MM.1S (cell line): Measurements from ENCODE around the gene DMPK.

Experiments used
- DNase-seq: peaks from one replicate; pipeline ENCODE4 v3.0.0-alpha.2; 2015
- H2AFZ ChIP-seq: fragments of 300-600 bp; sonication (generic); 2 replicates; pipeline ENCODE4 v1.6.0; 2016; ENCODE audit warnings: antibody characterized with exemption, low read length
- H3F3A ChIP-seq: fragments of 300-600 bp; sonication (generic); 2 replicates; pipeline ENCODE4 v1.6.1; 2016; ENCODE audit warnings: mild to moderate bottlenecking, antibody characterized with exemption, low read length, moderate library complexity, mixed read lengths; ENCODE audit not compliant: insufficient read depth
- H3K27ac ChIP-seq: fragments of 300-600 bp; sonication (generic); 2 replicates; pipeline ENCODE4 v1.5.1; 2016; ENCODE audit warnings: mild to moderate bottlenecking, low read length
- H3K27me3 ChIP-seq: fragments of 300-600 bp; sonication (generic); replicated peaks from 2 replicates; pipeline ENCODE4 v1.6.0; 2016; ENCODE audit warnings: low read length; ENCODE audit not compliant: insufficient read depth
- H3K36me3 ChIP-seq: fragments of 300-600 bp; sonication (generic); replicated peaks from 2 replicates; pipeline ENCODE4 v1.6.1; 2016; ENCODE audit warnings: mild to moderate bottlenecking, low read length, mixed read lengths; ENCODE audit not compliant: insufficient read depth
- H3K4me1 ChIP-seq: fragments of 300-600 bp; sonication (generic); 2 replicates; pipeline ENCODE4 v1.6.1; 2016; ENCODE audit warnings: low read length, mixed read lengths
- H3K4me2 ChIP-seq: fragments of 300-600 bp; sonication (generic); 2 replicates; pipeline ENCODE4 v1.6.0; 2016; ENCODE audit warnings: low read depth, low read length
- H3K4me3 ChIP-seq: fragments of 300-600 bp; sonication (generic); 2 replicates; pipeline ENCODE4 v1.5.1; 2016; ENCODE audit warnings: low read length, mixed read lengths
- H3K79me2 ChIP-seq: fragments of 300-600 bp; sonication (generic); 2 replicates; pipeline ENCODE4 v1.6.1; 2016; ENCODE audit warnings: mixed run types, low read length, mixed read lengths
- H3K9ac ChIP-seq: fragments of 300-600 bp; sonication (generic); 2 replicates; pipeline ENCODE4 v1.6.1; 2016; ENCODE audit warnings: low read length, mixed read lengths
- H3K9me2 ChIP-seq: fragments of 300-600 bp; sonication (generic); replicated peaks from 2 replicates; pipeline ENCODE4 v1.6.1; 2016; ENCODE audit warnings: mild to moderate bottlenecking, low read length, mixed read lengths; ENCODE audit not compliant: insufficient read depth
- H3K9me3 ChIP-seq: fragments of 300-600 bp; sonication (generic); replicated peaks from 2 replicates; pipeline ENCODE4 v1.6.1; 2016; ENCODE audit warnings: mild to moderate bottlenecking, low read length, mixed read lengths; ENCODE audit not compliant: insufficient read depth
- H4K20me1 ChIP-seq: fragments of 300-600 bp; sonication (generic); 2 replicates; pipeline ENCODE4 v1.6.1; 2016; ENCODE audit warnings: mild to moderate bottlenecking, low read length, moderate library complexity, mixed read lengths; ENCODE audit not compliant: insufficient read depth
- EZH2 ChIP-seq: fragments of 300-600 bp; sonication (generic); optimal IDR thresholded peaks from 2 replicates; pipeline ENCODE3; 2017; ENCODE audit warnings: low read depth, mild to moderate bottlenecking, antibody characterized with exemption, low read length, mixed read lengths
- EZH2phosphoT487 ChIP-seq: fragments of 300-600 bp; sonication (generic); IDR thresholded peaks from 2 replicates; pipeline ENCODE4 v1.6.1; 2018; ENCODE audit warnings: antibody characterized with exemption, low read length
- TF ChIP-seq, protein P1 (sequence below): fragments of 300-600 bp; sonication (generic); IDR thresholded peaks from 2 replicates; pipeline ENCODE4 v1.5.1; 2016; ENCODE audit warnings: antibody characterized with exemption, low read length, mixed read lengths

Gene DMPK

DNA sequence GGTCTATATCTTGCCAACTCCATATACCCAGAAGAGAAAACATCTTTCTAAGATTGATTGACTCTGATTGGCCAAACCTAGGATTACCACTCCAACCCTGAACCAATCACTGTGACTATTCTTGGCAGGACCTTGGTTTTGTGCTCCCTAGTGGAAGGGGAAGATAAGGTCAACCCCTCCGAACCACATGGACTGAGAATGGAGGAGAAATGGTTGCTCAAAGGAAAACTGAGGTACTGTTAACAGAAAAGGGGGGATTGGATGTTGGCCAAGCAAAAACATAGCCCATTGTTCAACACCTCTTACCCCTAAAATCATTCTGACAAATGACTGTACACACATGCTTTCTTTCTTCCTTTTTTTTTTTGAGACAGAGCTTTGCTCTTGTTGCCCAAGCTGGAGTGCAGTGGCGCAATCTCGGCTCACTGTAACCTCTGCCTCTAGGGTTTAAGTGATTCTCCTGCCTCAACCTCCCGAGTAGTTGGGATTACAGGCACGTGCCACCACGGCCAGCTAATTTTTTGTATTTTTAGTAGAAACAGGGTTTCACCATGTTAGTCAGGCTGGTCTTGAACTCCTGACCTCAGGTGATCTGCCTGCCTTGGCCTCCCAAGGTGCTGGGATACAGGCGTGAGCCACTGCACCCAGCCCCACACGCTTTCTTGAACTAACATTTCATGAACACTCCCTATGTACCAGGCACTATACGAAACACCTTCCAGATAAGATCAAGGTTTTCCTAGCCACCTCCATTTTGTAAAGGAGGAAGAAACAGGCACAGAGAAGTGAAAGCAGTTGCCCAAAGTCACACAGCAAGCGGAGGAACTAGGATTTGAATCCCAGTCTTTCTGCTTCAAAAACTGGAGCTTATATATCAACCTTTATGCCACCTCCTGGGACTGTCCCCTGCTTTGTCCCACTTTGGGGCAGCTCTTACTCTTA lies 42.5 kb downstream of the DMPK start:
- Histone ChIP-seq H2AFZ (no peak overlapping the region), H3K4me1 (no peaks in the 10 kb centered on the region), H3K36me3 (no peaks in the 10 kb centered on the region), H3K9me2 (no peaks in the 10 kb centered on the region), H3K27me3 (peaks cover 13% of the 10 kb centered on the region; the same call in 1 of the 2 replicates), H3K9me3 (no peaks in the 10 kb centered on the region), H3K4me3 (no peak overlapping the region), H3F3A (no peaks in the 10 kb centered on the region), H3K27ac (no peak overlapping the region), H3K4me2 (no peak overlapping the region), H4K20me1 (no peaks in the 10 kb centered on the region), H3K79me2 (no peaks in the 10 kb centered on the region), H3K9ac (no peak overlapping the region)
- DNase-seq: no peak
- TF ChIP-seq, protein P1, sequence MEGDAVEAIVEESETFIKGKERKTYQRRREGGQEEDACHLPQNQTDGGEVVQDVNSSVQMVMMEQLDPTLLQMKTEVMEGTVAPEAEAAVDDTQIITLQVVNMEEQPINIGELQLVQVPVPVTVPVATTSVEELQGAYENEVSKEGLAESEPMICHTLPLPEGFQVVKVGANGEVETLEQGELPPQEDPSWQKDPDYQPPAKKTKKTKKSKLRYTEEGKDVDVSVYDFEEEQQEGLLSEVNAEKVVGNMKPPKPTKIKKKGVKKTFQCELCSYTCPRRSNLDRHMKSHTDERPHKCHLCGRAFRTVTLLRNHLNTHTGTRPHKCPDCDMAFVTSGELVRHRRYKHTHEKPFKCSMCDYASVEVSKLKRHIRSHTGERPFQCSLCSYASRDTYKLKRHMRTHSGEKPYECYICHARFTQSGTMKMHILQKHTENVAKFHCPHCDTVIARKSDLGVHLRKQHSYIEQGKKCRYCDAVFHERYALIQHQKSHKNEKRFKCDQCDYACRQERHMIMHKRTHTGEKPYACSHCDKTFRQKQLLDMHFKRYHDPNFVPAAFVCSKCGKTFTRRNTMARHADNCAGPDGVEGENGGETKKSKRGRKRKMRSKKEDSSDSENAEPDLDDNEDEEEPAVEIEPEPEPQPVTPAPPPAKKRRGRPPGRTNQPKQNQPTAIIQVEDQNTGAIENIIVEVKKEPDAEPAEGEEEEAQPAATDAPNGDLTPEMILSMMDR: no peak
- TF ChIP-seq EZH2phosphoT487 (no peak), EZH2 (no peak)

DNA sequence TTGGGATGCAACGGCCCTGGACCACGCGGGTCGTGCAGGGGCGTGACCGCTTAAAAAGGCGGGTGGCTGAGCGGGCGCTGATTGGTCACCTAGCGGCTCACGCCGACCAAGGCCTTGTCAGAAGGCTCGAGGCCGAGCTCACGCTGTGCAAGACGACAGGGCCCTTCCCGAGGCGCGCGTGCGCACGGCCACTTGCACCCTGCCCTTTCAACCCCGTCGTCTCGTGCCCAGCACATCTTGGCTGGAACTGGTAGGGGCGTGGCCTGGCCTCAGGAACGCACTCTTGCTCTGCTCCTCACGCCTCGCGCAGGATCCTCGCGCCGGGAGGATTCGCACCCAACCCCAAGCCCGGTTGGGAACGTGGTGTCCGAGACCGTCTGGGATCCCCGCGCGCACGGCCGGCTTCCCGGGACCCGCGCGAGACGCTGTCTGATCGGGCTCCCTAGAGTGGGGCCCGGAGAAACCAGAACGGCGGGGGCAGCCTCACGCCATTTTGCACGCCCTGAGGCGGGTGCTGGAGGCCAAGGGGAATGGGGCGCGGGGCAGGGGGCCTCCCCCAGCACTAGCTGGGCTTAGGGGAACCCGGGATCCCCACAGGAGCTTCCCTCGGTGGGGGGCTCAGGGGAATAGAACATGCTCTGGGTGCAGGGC lies 49.0 kb downstream of the DMPK start, which contains the start of gene MEIOSIN:
Gene MEIOSIN (plus strand): TSS at position 280 of the 651 bp plus-strand sequence. CDS start 1,938 bp downstream, outside the sequence.
- DNase-seq: no peak
- Histone ChIP-seq H3K9me3 (no peaks in the 10 kb centered on the region), H3K4me2 (no peak within 1 kb of the TSS), H3K9me2 (no peaks in the 10 kb centered on the region), H3K36me3 (no peaks in the 10 kb centered on the region), H3K27ac (no peak within 1 kb of the TSS), H3K79me2 (peaks cover 25% of the 10 kb centered on the region), H4K20me1 (no peaks in the 10 kb centered on the region), H2AFZ (no peak within 1 kb of the TSS), H3K4me3 (no peak within 1 kb of the TSS), H3K4me1 (0 out of 2 replicates have a peak, but pooled peaks cover 4% of the 10 kb centered on the region), H3K27me3 (no peaks in the 10 kb centered on the region), H3F3A (no peaks in the 10 kb centered on the region), H3K9ac (no peak within 1 kb of the TSS)
- TF ChIP-seq EZH2: no peak
- TF ChIP-seq, protein P1: no peak
- TF ChIP-seq EZH2phosphoT487: no peak

DNA sequence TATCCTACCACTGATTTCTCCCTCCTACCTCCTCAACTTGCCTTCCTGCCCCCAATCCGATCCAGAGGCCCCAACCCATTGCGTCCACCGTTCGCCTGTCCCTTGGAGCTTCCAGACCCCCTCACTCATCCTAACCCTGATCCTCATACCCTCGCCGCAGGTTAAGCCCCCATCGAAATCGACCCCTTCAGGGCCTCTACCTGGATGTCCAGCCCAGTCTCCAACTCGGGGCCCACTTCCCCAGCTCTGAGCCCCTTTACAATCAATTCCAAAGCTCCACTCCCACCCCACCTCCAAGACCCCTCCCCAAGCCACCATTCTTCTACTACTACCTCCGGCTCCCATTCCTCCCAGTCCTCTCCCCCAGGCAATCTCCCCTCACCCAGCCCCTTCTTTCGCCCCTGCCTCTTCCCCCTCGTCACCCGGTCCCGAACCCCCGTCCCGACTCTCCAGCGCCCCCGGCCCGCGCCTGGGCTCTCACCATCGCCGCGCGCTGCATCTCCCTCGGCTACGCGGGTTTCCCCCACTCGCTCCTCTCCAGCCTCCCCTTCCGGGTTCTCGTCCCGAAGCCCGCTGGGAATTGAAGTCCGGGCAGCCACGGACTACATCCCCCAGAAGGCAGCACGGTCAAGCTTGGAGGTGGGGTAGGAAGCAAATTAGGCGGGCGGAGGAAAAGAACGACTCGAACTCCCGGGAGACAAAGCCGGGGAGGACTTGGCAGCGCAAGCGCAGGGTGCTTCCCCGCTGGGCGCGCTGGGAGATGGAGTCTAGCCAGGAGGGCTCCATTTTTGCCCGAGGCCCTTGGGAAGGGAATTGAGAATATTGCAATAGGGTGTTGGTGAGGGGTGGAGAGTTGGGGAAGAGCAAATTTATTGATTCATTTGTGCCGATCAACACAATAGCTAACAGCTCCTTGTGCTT lies 51.7 kb downstream of the DMPK start, which contains the start of gene FBXO46:
Gene FBXO46 (minus strand): TSS at position 529 of the 921 bp plus-strand sequence. CDS start 17,401 bp downstream, outside the sequence.
- H3K4me3 ChIP-seq: peak within 1 kb of the TSS; percentile 89
- peak within 1 kb of the TSS; percentile 91 for H2AFZ ChIP-seq

More for the DNA sequence above, 51.7 kb downstream of the DMPK start, which contains the start of gene FBXO46:
- no peaks in the 10 kb centered on the region for H3K9me2 ChIP-seq
- H3F3A ChIP-seq: no peaks in the 10 kb centered on the region
- no peaks in the 10 kb centered on the region for H3K9me3 ChIP-seq
- TF ChIP-seq EZH2phosphoT487 (no peak), EZH2 (no peak)
- TF ChIP-seq, protein P1: peak; percentile 34
- H3K4me1 ChIP-seq: 0 out of 2 replicates have a peak, but pooled peaks cover 4% of the 10 kb centered on the region
- peak; percentile 96 for DNase-seq
- peak within 1 kb of the TSS; percentile 82 for H3K9ac ChIP-seq
- H3K27ac ChIP-seq: no peak within 1 kb of the TSS; the same call in 1 of the 2 replicates
- H3K27me3 ChIP-seq: no peaks in the 10 kb centered on the region
- no peaks in the 10 kb centered on the region for H3K36me3 ChIP-seq
- peak within 1 kb of the TSS; percentile 79 for H3K4me2 ChIP-seq
- no peaks in the 10 kb centered on the region for H4K20me1 ChIP-seq
- H3K79me2 ChIP-seq: peaks cover 51% of the 10 kb centered on the region
